ENCODE results near the gene ELMO1.

Gene ELMO1

GRCh38 chr7:37481722-37482288, 33.1 kb upstream of the ELMO1 start:
- DNase-seq: no peak
- TF ChIP-seq POLR2A (IDR thresholded peaks at IDR 0.05; ENCODE audit: low read length) (no peak), GATA1 (IDR thresholded peaks at IDR 0.05; ENCODE audit: low read depth, low read length) (no peak)

DNA sequence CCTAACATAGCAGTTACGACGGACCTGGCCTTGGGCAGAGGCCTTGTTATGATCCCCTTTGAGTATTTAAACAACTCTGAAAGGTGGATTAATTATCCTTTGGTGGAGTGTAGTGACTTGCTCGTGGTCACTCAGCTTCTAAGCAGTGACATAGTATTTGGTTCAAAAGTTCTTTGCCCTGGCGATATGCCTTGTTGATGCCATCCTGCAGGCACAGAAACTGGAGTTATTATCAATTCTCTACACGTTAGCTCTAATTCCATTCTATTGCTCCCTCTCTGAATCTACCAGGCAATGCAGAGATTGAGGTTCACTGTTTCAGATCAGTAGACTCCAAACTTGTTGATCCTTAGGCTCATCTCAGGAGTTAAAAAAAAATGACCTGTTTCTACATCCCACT, 32.5 kb upstream of the ELMO1 start:
- no peak for DNase-seq
- TF ChIP-seq POLR2A (IDR thresholded peaks at IDR 0.05; ENCODE audit: low read length) (no peak), GATA1 (IDR thresholded peaks at IDR 0.05; ENCODE audit: low read depth, low read length) (no peak)

GRCh38 chr7:37480041-37481031, 31.7 kb upstream of the ELMO1 start:
- TF ChIP-seq POLR2A (IDR thresholded peaks at IDR 0.05; ENCODE audit: low read length) (no peak), GATA1 (IDR thresholded peaks at IDR 0.05; ENCODE audit: low read depth, low read length) (no peak)
- no peak for DNase-seq

DNA sequence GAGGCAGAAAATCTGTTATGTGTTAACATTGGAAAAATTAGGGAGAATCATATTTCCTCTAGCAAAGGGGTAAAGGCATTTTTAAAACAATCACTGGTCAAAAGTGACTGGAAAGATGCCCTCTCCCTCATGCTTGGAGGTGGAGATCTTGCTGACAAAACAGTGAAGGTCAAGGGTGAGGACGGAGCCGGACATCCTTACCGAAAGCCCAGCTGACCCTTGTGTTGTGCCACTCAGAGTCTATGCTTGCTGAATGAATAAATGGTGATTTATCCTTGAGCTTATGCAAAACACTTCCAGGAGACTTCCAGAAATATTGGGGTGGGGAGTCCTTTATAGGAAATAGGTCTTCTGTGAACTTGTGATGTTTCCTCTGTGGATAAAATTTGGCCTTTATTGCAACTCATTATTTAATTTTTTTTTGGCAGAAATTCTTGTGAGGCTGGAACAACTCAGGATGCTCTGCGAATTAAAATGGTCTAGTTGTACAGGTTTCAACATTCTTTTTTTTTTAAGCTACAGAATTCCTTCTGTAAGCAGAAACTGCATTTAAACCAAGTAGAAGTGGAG, 28.3 kb upstream of the ELMO1 start:
- TF ChIP-seq GATA1 (IDR thresholded peaks at IDR 0.05; ENCODE audit: low read depth, low read length) (no peak), POLR2A (IDR thresholded peaks at IDR 0.05; ENCODE audit: low read length) (no peak)
- no peak for DNase-seq

GRCh38 chr7:37476428-37476827, 27.8 kb upstream of the ELMO1 start:
- TF ChIP-seq GATA1 (IDR thresholded peaks at IDR 0.05; ENCODE audit: low read depth, low read length) (no peak), POLR2A (IDR thresholded peaks at IDR 0.05; ENCODE audit: low read length) (no peak)
- DNase-seq: no peak

- DNase-seq: no peak
- no peak for TF ChIP-seq POLR2A (IDR thresholded peaks at IDR 0.05; ENCODE audit: low read length)
- no peak for TF ChIP-seq GATA1 (IDR thresholded peaks at IDR 0.05; ENCODE audit: low read depth, low read length)
Measured at GRCh38 chr7:37475646-37476045, 27.0 kb upstream of the ELMO1 start.

- DNase-seq: no peak
- TF ChIP-seq GATA1 (IDR thresholded peaks at IDR 0.05; ENCODE audit: low read depth, low read length) (no peak), POLR2A (IDR thresholded peaks at IDR 0.05; ENCODE audit: low read length) (no peak)
Measured at GRCh38 chr7:37471619-37472018, 23.0 kb upstream of the ELMO1 start.

- no peak for DNase-seq
- TF ChIP-seq POLR2A (IDR thresholded peaks at IDR 0.05; ENCODE audit: low read length): no peak
- no peak for TF ChIP-seq GATA1 (IDR thresholded peaks at IDR 0.05; ENCODE audit: low read depth, low read length)
Measured at GRCh38 chr7:37467002-37467401, 18.3 kb upstream of the ELMO1 start.

- no peak for TF ChIP-seq POLR2A (IDR thresholded peaks at IDR 0.05; ENCODE audit: low read length)
- TF ChIP-seq GATA1 (IDR thresholded peaks at IDR 0.05; ENCODE audit: low read depth, low read length): no peak
Measured at GRCh38 chr7:37462138-37462537, 13.5 kb upstream of the ELMO1 start.

DNA sequence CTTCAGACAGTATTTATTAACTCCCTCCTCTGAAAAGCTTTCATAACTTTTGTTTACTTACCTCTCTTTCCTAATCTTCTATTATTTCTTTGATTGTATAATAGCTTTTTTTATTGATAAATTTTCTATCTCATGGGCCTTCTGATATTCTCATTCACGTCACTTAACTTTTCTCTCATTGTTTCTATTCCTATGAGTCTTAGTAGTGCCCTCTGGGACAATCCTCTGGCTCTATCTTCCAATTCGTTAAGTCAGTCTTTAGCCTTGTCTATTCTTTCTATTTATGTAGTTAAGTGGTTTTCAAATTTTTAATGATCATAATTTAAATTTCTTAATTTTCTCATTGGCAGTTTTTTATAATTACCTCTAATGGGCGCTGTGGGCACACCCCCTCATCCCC, 6.4 kb upstream of the ELMO1 start:
- TF ChIP-seq POLR2A (IDR thresholded peaks at IDR 0.05; ENCODE audit: low read length): no peak
- no peak for TF ChIP-seq GATA1 (IDR thresholded peaks at IDR 0.05; ENCODE audit: low read depth, low read length)
- DNase-seq: no peak

More at GRCh38 chr7:37462138-37462537, 13.5 kb upstream of the ELMO1 start:
- no peak for DNase-seq

DNA sequence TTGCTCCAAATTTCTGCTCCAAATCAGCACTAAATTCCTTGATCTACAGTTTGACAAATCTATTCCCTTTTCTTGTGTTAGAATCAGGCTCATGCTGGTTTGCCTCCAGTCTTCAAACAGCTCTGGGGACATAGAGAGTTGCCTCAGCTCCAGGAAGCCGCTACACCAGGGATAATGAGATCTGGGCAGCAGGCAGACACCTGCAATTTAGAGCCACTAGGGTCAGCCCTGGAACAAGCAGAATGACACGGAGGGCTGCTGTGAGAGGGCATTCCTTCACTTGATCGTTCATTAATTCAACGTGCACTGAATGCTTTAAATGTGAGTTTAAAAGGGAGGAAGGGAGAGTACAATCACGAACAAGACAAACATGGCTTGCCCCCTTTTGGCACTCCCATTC, 3.7 kb upstream of the ELMO1 start:
- TF ChIP-seq GATA1 (IDR thresholded peaks at IDR 0.05; ENCODE audit: low read depth, low read length) (no peak), POLR2A (IDR thresholded peaks at IDR 0.05; ENCODE audit: low read length) (no peak)
- DNase-seq: no peak

GRCh38 chr7:37450035-37450434, 1.4 kb upstream of the ELMO1 start:
- TF ChIP-seq GATA1 (IDR thresholded peaks at IDR 0.05; ENCODE audit: low read depth, low read length): no peak
- TF ChIP-seq POLR2A (IDR thresholded peaks at IDR 0.05; ENCODE audit: low read length): no peak
- DNase-seq: no peak

DNA sequence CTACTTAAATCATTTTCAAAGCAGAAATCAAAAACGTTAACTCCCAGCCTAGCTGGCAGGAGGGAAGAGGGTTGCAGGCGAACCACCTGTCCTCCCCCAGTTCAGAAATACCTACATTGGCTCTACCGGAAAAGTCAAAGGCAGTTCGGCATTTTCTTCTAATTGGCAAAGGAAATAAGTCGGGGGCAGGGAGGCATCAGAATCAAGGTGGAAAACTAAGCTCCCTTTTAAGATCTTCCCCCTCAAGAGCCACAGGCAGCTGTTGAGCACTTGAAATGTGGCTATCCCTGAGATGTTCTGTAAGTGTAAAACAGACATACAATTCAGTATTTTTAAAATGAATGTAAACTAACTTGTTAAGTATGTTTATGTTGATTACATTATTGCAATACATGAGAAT, 957 bp upstream of the ELMO1 start:
- no peak for DNase-seq
- TF ChIP-seq POLR2A (IDR thresholded peaks at IDR 0.05; ENCODE audit: low read length) (no peak), GATA1 (IDR thresholded peaks at IDR 0.05; ENCODE audit: low read depth, low read length) (no peak)

DNA sequence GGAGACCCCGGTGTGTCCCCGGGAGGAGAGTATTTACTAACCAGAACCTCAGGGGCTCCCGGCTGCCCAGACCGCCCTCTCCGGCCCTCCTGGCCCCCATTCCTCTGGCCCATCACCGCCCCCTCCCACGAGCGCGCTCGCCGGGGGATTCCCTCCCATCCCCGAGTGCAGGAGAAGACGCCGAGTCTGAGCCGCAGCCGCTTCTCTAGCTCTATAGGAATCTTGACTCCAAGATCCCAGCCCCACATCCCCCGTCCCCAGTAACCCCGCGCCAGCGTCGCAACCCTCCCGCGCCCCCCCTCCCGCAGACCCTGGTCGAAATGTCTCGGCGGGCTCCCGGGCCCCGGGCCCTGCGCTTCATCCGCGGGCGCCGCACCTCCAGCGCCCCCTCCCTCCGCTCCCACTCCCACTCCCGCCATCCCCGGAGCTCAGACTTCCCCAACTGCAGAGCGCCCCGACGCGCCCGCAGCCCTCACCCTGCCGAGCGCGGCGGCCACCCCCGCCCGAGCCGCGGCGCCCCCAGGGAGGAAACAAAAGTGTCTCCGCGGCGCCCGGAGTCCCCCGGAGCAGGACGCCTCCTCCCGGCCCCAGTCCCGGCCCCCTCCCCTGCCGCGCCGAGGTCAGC, 541 bp downstream of the ELMO1 start:
- no peak for DNase-seq
- no peak for TF ChIP-seq GATA1 (IDR thresholded peaks at IDR 0.05; ENCODE audit: low read depth, low read length)
- TF ChIP-seq POLR2A (IDR thresholded peaks at IDR 0.05; ENCODE audit: low read length): no peak
